ENCODE data around the gene DDX55. TPM values are rescaled to one million over a fixed set of nuclear protein-coding genes. Genes with fewer than 3 reads are reported as not detected.
"Not testable (repeated sequence)": the region's sequence is repeated elsewhere in the genome, so short reads cannot be mapped to it uniquely, and the experiment has no call there.

The DDX55 gene
- polyA plus RNA-seq, 1 donor from 2014 or later = 58.8 TPM

DNA sequence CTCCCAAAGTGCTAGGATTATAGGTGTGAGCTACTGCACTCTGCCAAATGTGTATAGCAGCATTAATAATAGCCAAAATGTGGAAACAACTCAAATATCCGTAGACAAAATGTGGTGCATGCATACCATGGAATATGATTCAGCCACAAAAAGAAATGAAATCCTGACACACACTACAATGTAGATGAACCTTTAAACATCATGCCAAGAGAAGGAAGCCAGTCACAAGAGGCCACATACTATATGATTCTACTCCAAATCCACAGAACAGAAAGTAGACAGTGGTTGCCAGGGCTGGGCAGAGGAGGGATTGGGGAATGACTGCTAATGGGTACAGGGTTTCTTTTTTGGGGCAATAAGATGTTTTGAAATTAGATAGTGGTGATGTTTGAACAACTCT, 25.3 kb upstream of the DDX55 start:
- H3K4me2 ChIP-seq (ENCODE audit: low read length) = no peak overlapping the region
- no peaks in the 10 kb centered on the region for H3F3A ChIP-seq (ENCODE audit: insufficient read depth, low read length, poor library complexity, severe bottlenecking)
- H3K9ac ChIP-seq (ENCODE audit: low read length) = no peak overlapping the region
- H3K36me3 ChIP-seq (ENCODE audit: insufficient read depth, low read length) = no peaks in the 10 kb centered on the region
- H4K20me1 ChIP-seq (ENCODE audit: insufficient read depth) = no peaks in the 10 kb centered on the region
- H3K4me3 ChIP-seq (ENCODE audit: low read length) = no peak overlapping the region
- H3K27me3 ChIP-seq (ENCODE audit: insufficient read depth, low read depth, low read length) = no peaks in the 10 kb centered on the region
- H3K27ac ChIP-seq (ENCODE audit: low read length) = no peak overlapping the region
- no peak overlapping the region for H2AFZ ChIP-seq (ENCODE audit: low read depth, low read length)
- no peaks in the 10 kb centered on the region for H3K79me2 ChIP-seq (replicated peaks; ENCODE audit: insufficient read depth, low read length)
- TF ChIP-seq, protein P1, sequence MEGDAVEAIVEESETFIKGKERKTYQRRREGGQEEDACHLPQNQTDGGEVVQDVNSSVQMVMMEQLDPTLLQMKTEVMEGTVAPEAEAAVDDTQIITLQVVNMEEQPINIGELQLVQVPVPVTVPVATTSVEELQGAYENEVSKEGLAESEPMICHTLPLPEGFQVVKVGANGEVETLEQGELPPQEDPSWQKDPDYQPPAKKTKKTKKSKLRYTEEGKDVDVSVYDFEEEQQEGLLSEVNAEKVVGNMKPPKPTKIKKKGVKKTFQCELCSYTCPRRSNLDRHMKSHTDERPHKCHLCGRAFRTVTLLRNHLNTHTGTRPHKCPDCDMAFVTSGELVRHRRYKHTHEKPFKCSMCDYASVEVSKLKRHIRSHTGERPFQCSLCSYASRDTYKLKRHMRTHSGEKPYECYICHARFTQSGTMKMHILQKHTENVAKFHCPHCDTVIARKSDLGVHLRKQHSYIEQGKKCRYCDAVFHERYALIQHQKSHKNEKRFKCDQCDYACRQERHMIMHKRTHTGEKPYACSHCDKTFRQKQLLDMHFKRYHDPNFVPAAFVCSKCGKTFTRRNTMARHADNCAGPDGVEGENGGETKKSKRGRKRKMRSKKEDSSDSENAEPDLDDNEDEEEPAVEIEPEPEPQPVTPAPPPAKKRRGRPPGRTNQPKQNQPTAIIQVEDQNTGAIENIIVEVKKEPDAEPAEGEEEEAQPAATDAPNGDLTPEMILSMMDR (IDR thresholded peaks at IDR 0.05; ENCODE audit: poor library complexity, severe bottlenecking) = no peak
- no peak for TF ChIP-seq MXI1 (conservative IDR thresholded peaks at IDR 0.05; ENCODE audit: poor library complexity, severe bottlenecking)
- no peak for TF ChIP-seq TAF1 (IDR thresholded peaks at IDR 0.05; ENCODE audit: low read depth)
- no peak for TF ChIP-seq POLR2AphosphoS5 (IDR thresholded peaks at IDR 0.05)
- TF ChIP-seq, protein P2, sequence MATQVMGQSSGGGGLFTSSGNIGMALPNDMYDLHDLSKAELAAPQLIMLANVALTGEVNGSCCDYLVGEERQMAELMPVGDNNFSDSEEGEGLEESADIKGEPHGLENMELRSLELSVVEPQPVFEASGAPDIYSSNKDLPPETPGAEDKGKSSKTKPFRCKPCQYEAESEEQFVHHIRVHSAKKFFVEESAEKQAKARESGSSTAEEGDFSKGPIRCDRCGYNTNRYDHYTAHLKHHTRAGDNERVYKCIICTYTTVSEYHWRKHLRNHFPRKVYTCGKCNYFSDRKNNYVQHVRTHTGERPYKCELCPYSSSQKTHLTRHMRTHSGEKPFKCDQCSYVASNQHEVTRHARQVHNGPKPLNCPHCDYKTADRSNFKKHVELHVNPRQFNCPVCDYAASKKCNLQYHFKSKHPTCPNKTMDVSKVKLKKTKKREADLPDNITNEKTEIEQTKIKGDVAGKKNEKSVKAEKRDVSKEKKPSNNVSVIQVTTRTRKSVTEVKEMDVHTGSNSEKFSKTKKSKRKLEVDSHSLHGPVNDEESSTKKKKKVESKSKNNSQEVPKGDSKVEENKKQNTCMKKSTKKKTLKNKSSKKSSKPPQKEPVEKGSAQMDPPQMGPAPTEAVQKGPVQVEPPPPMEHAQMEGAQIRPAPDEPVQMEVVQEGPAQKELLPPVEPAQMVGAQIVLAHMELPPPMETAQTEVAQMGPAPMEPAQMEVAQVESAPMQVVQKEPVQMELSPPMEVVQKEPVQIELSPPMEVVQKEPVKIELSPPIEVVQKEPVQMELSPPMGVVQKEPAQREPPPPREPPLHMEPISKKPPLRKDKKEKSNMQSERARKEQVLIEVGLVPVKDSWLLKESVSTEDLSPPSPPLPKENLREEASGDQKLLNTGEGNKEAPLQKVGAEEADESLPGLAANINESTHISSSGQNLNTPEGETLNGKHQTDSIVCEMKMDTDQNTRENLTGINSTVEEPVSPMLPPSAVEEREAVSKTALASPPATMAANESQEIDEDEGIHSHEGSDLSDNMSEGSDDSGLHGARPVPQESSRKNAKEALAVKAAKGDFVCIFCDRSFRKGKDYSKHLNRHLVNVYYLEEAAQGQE (IDR thresholded peaks at IDR 0.05; ENCODE audit: borderline replicate concordance) = no peak
- no peak for TF ChIP-seq RAD21 (conservative IDR thresholded peaks at IDR 0.05)
- no peak for TF ChIP-seq EP300 (conservative IDR thresholded peaks at IDR 0.05; ENCODE audit: poor library complexity, severe bottlenecking)
- no peak for TF ChIP-seq EZH2 (IDR thresholded peaks at IDR 0.05; ENCODE audit: borderline replicate concordance, insufficient read depth, low read length, poor library complexity, severe bottlenecking)
- TF ChIP-seq SMC3 (conservative IDR thresholded peaks at IDR 0.05; ENCODE audit: poor library complexity) = no peak
- H3K9me3 ChIP-seq (ENCODE audit: low read length) = no peaks in the 10 kb centered on the region
- H3K9me2 ChIP-seq (ENCODE audit: insufficient read depth, low read length) = no peaks in the 10 kb centered on the region

DNA sequence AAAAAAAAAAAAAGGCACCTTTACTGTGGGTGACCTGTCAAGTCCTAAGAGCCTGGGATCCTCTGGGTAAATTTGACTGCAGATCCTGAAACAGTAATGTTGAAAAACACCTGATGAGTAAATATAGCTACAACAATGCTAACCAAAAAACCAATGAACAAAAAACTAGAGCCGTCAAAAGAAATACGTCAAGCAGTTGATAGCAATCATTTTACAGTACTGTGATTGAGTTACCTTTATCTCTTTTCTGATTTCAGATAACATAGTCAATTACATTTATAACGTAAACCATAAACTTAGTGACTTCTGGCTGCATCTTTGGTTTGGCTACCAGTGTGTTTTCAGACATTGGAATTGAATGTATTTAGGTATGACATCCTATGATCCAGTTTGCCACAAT, 23.7 kb upstream of the DDX55 start:
- TF ChIP-seq, protein P1 (IDR thresholded peaks at IDR 0.05; ENCODE audit: poor library complexity, severe bottlenecking) = no peak
- no peak for TF ChIP-seq MXI1 (conservative IDR thresholded peaks at IDR 0.05; ENCODE audit: poor library complexity, severe bottlenecking)
- TF ChIP-seq, protein P2 (IDR thresholded peaks at IDR 0.05; ENCODE audit: borderline replicate concordance) = no peak
- TF ChIP-seq SMC3 (conservative IDR thresholded peaks at IDR 0.05; ENCODE audit: poor library complexity) = no peak
- no peak overlapping the region for H2AFZ ChIP-seq (ENCODE audit: low read depth, low read length)
- no peaks in the 10 kb centered on the region for H3K9me3 ChIP-seq (ENCODE audit: low read length)
- no peak overlapping the region for H3K4me3 ChIP-seq (ENCODE audit: low read length)
- H3K36me3 ChIP-seq (ENCODE audit: insufficient read depth, low read length) = no peaks in the 10 kb centered on the region
- H3F3A ChIP-seq (ENCODE audit: insufficient read depth, low read length, poor library complexity, severe bottlenecking) = no peaks in the 10 kb centered on the region
- H3K79me2 ChIP-seq (replicated peaks; ENCODE audit: insufficient read depth, low read length) = peaks cover 10% of the 10 kb centered on the region
- no peak overlapping the region for H3K27ac ChIP-seq (ENCODE audit: low read length)
- no peaks in the 10 kb centered on the region for H3K27me3 ChIP-seq (ENCODE audit: insufficient read depth, low read depth, low read length)
- H3K4me2 ChIP-seq (ENCODE audit: low read length) = no peak overlapping the region
- no peaks in the 10 kb centered on the region for H4K20me1 ChIP-seq (ENCODE audit: insufficient read depth)
- H3K9ac ChIP-seq (ENCODE audit: low read length) = no peak overlapping the region
- H3K9me2 ChIP-seq (ENCODE audit: insufficient read depth, low read length) = no peaks in the 10 kb centered on the region

DNA sequence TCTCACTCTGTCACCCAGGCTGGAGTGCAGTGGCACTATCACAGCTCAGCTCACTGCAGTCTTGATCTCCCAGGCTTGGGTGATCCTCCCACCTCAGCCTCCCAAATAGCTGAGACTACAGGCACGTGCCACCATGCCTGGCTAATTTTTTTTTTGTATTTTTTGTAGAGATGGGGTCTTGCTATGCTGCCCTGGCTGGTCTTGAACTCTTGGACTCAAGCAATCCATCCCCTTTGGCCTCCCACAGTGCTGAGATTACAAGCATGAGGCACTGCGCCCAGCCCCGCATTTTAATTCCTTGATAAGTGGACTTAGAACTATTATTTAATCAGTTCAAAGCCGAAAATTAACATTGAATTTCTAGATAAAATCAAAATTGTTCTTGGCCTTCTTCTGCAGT, 23.1 kb upstream of the DDX55 start:
- not testable (repeated sequence) for H4K20me1 ChIP-seq (ENCODE audit: insufficient read depth); H3K27me3 ChIP-seq (ENCODE audit: insufficient read depth, low read depth, low read length); H3K4me3 ChIP-seq (ENCODE audit: low read length); H2AFZ ChIP-seq (ENCODE audit: low read depth, low read length); H3F3A ChIP-seq (ENCODE audit: insufficient read depth, low read length, poor library complexity, severe bottlenecking); H3K4me2 ChIP-seq (ENCODE audit: low read length); H3K27ac ChIP-seq (ENCODE audit: low read length); H3K9ac ChIP-seq (ENCODE audit: low read length); H3K9me2 ChIP-seq (ENCODE audit: insufficient read depth, low read length); H3K36me3 ChIP-seq (ENCODE audit: insufficient read depth, low read length); H3K9me3 ChIP-seq (ENCODE audit: low read length)
- peaks cover 13% of the 10 kb centered on the region for H3K79me2 ChIP-seq (replicated peaks; ENCODE audit: insufficient read depth, low read length)
